GM19240 (cell line): ENCODE results near the gene FAM43A.

Experiments
- DNase-seq: peaks from one replicate; pipeline ENCODE4 v3.0.0; 2011; ENCODE audit warnings: low spot score; ENCODE audit not compliant: insufficient read length

FAM43A gene

GRCh38 chr3:194675081-194675640, 10.5 kb upstream of the FAM43A start:
- no peak for DNase-seq

DNA sequence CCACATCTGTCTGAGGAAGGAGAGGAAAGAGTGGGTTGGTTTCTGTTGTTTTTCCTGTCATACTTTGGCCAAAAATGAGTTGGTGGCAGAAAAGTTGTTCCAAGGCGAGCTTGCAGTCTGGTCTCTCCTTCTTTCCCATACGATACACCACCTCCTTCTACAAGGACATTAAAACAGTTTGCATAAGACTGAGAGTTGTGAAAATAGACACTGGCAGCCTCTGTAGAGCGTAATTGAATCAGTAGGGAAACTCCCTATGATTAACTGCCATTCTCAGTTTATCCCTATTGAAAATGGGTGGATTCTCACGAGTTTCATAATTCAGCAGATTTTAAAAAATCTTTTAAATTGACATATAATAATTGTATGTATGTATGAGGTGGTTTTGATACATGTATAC, 10.0 kb upstream of the FAM43A start:
- no peak for DNase-seq

DNA sequence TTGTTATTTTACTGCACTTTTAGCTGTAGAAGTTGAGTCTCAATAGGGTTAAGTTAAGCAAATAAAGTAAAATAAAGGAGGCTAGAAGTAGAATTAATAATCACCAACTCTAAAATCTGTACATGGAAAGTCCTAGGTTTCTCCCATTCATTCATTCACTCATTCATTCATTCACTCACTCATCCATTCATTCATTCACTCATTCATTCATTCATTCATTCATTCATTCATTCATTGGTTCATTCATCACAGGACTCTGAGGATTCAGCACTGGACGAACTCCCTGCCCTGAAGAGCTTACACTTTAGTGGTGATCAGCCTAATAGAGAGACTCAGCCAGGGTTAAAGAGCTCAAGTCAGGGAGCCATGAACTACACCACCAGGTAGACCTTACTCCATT, 9.2 kb upstream of the FAM43A start:
- DNase-seq: no peak

- DNase-seq: no peak
Observed at GRCh38 chr3:194680888-194681615, 4.6 kb upstream of the FAM43A start.

DNA sequence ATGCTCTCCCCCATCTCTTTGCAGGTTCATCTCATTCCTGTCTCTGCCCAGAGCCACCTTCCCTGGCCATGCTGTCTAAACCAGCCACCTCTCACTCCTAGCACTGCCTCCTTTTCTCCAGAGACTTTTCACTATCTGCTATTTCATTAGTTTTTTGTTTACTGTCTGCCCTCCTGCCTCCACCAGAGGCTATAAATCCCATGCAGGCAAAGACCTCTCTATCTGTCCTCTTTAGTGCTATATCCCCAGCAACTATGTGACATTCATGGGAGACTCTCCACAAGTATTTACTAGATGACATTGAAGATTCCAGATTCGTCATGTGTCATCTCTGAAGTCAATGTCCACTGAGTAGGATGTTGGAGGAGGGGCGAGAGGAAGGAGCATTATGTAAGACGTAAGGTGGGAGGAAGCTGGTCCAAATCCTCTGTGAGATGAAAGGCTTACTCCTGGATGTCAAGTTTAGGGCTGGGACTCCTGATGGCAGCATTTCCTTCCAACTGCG, 3.4 kb upstream of the FAM43A start:
- no peak for DNase-seq

DNA sequence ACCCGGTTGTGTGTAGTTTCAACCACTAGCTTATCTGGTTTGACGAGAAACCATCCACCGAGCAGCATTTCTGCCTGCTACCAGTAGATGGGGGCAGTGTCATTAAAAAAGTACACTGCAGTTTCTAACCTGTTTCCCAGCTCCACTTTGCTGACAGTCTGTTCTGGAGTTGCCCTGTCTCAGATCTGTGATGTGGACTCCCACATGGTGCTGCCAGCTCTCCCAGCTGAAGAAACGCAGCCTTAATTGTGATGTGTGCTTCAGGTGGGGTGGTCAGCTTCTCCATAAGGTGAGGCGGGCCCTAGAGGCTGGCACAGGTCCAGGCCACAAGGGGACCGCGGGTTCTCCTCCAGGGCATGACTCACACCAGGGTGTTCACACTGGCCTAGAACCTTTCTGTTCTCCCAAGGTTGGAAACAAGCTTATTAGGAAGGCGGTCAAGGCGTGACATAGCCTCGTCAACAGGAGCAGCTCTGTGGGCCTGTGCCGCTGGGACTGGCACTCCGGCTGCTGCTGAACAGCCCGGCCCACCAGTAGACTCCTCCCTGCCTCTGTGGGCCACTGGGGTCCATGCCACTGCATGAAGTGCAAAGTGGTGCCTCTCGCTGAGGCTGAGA, 2.9 kb upstream of the FAM43A start:
- peak; percentile 54 for DNase-seq

DNA sequence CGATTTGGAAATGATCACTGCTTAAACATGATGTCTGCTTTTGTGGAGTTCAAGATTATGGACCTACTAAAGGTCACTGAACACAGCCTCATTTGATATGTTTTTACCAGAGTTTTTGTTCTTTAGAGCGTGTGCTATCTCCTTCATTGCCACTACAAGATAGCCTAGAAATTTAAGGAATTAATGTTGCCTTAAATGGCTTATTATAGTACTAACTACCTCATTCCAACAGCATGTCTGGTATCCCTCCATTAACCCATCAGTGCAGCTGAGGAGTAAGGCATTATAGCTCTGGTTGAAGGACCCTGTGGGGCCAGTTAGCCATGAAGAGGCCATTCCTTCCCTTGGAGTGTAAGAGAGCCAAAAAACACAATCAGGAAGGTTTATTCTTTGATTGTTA, 2.3 kb upstream of the FAM43A start:
- DNase-seq: no peak

GRCh38 chr3:194685065-194685717, 492 bp upstream of the FAM43A start:
- no peak for DNase-seq

DNA sequence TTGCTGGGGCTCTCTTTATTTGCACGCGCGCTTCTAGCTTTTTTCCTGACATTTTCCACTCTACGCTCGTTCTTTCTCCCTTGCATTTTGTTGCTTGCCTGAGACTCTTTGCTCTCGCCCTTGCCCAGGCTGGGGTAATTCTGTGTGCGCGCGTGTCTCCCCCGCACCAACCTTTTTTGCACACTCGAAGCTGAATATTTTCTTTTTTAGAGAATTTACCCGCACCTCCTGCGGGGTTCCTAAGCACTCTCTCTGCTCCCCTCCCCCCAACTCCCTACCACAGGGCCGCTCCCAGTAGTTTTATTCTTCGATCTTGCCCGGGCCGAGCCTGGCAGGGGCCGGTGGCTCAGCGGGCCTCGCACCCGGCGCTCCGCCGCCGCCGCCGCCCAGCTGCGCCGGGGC, 732 bp downstream of the FAM43A start:
- no peak for DNase-seq

DNA sequence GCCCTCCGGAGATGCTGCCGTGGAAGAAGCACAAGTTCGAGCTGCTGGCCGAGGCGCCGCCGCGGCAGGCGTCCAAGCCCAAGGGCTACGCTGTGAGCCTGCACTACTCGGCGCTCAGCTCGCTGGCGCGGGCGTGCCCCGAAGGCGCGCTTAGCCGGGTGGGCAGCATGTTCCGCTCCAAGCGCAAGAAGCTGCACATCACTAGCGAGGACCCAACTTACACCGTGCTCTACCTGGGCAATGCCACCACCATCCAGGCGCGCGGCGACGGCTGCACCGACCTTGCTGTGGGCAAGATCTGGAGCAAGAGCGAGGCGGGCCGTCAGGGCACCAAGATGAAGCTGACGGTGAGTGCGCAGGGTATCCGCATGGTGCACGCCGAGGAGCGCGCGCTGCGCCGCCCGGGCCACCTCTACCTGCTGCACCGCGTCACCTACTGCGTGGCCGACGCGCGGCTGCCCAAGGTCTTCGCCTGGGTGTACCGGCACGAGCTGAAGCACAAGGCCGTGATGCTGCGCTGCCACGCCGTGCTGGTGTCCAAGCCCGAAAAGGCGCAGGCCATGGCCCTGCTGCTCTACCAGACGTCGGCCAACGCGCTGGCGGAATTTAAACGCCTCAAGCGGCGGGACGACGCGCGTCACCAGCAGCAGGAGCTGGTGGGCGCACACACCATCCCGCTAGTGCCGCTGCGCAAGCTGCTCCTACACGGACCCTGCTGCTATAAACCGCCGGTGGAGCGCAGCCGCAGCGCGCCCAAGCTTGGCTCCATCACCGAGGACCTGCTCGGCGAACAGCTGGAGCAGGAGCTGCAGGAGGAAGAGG, 1.3 kb downstream of the FAM43A start:
- no peak for DNase-seq

DNA sequence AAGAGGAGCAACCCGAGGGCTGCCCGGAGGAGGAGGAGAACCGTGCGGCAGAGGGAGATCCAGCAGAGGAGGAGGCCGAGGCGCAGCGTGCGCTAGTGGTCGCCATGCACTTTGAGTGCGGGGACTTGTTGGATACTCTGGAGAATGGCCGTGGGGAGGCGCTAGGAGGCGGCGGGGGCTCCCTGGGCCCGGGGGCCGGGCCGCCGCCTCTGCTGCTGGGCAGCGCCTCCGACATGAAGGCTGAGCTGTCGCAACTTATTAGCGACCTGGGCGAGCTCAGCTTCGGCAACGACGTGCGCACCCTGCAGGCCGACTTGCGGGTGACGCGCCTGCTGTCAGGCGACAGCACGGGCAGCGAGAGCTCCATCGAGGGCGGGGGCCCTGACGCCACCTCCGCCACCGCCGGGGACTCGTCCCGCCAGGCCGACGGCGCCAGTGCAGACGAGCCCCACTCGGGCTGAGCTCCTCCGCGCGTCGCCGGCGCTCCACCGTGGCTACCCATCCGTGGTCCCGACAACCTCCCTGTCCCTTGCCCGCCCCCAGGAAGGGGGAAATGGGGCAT, 2.0 kb downstream of the FAM43A start:
- DNase-seq: peak; percentile 53

GRCh38 chr3:194688200-194688740, 2.6 kb downstream of the FAM43A start:
- DNase-seq: no peak

- DNase-seq: no peak
Observed at GRCh38 chr3:194688946-194689345, 3.3 kb downstream of the FAM43A start.

- DNase-seq: no peak
Observed at GRCh38 chr3:194689493-194689944, 3.8 kb downstream of the FAM43A start.

GRCh38 chr3:194690501-194691372, 5.1 kb downstream of the FAM43A start:
- DNase-seq: no peak

DNA sequence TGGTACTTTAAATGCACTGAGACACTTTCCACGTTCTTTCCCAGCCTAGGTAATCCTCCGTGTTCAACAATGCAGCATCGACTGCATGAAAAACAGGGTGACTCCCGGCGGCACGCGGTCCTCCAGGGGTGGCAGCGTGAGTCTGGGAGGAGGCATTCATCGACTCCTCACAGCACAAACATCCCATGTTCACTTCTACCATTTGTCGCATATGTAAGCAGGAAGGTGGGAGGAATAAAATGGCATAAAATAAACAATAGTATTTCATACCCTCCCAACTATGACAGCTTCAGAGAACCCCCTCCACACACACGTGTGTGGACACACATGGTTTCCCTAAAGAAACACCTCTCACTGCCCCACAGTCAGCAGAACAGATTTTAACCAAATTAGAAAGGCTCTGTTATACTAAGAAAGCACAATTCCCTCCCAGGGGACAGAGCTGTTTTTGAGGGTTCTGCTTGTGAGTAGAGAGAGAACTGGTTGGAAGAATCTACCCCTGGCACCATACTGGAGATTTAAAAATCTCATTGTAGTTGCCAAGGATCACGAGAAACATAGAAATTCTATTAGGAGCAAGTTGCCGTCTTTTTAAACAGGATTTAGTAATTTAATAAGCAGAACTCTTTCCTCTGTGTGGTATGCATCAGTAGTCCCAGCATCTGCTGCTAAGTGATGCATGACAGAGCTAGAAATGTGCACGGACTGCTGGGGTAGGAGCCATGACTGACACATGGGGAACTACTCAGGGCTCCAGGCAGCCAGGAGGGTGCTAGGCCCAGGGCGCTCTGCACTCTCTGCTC, 6.0 kb downstream of the FAM43A start:
- DNase-seq: peak; percentile 71

- no peak for DNase-seq
Observed at GRCh38 chr3:194696702-194697101, 11.0 kb downstream of the FAM43A start.

GRCh38 chr3:194702545-194702944, 16.9 kb downstream of the FAM43A start:
- DNase-seq: no peak

DNA sequence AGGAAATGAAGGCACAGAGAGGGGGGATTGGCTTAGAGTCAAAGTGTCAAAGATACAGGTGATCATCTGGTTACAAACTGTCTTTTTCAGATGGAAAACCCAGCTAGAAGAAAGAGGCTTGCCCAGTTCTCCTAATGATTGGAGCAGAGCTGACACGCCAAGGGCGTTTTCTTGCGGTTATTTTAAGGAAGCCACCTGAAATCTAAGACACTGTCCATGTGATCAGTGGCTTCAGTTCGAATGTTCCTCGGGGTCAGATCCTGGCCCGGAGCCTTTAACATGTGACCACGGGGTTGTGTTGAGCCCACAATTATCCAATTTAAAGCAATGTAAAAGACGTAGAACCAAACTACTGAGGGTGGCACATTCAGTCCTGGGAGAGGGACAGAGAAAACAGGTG, 19.5 kb downstream of the FAM43A start:
- no peak for DNase-seq
